A549 treated with AZD9567 at 1 μM for 4 hours (cell line): ENCODE data around the gene CALML4. TPM values are rescaled to one million over a fixed set of nuclear protein-coding genes. Genes with fewer than 3 reads are reported as not detected.

ENCODE experiments used
- total RNA-seq: library from RNA; stranded (reverse); fragments of 200-300 nt; extraction: Qiagen RNA extraction; gene quantifications from 5 replicates; pipeline ENCODE4 v1.2.3, GENCODE V29; 2022; ENCODE audit not compliant: insufficient read depth

CALML4 gene, protein sequence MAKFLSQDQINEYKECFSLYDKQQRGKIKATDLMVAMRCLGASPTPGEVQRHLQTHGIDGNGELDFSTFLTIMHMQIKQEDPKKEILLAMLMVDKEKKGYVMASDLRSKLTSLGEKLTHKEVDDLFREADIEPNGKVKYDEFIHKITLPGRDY
- total RNA-seq: 8.0 to 11.6 TPM (median 9.3 TPM) in 5 replicates

DNA sequence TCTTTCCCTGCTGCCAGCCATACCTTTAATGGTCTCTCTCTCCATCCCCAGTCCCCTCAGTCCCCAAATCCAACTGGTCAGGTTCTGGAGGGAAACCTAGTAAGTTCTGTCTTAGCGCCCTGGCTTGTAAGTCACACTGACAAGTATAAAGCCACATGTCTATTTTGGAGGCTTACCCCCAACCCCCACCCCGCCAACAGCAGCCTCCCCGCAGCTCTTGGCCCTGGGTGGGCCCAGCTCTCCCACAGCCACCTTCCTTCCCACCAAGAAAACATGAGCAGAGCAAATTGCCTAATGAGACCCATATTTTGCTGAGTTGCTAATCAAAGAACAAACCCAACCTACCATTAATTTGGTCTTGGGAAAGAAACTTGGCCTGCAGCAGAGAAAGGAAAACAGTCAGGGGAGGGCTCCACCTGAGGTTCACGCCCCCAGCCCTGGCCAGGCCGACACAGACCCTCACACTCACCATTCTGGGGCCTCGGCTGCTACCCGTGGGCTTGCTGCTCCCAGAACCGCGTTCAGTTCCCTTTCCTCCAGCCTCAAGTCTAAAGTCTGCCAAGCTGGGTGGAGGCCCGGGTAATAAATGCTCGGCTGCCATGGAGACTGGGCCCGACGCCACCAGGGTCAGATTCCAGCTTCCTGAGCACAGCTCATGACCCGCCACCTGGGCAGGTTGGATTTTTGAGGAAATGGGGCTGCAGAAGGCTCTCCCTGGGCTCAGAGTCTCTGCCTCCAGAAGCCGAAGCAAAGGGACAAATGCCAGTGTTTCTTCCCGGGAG is at the start of gene CALML4:
Gene CALML4 (minus strand): TSS at position 557 of the 782 bp plus-strand sequence. CDS start 85 bp downstream, at position 472.

DNA sequence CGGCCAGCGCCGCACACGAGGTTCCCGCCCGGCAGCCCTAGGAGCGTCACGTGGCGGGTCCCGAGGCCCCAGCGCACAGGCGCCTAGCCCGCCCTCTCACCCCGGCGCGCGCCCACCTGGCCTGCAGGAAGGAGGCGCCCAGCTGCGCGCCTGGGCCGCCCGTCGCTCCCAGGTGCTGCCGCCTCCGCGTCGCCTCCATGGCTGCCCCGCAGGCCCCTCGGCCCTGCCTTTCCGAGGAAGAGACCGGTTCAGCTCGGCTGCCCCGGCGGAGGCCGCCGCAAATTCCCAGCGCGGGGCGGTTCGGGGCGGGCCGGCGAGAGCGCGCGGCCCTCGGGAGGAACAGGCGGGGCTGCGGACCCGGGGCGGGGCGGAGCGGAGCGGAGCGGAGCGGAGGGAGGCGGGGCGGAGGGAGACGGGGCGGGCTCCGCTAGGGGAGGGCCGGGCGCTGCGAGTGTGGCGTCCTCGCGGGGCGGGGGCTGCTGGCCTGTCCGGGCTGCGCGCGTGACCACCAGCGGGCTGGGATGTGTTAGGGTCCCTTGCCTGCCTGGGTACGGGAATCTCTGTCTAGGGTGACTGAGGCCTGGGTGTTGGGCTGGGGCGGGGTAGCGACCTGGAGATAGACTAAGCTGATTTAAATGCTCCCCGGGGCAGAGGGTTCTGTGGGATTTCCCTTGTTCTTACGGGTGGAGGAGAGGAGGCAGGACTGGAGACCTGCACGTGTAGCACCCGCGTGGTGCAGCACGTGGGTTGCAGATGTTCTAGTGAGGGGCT is 24.4 kb upstream of the CALML4 start, which contains the start of gene CLN6:
Gene CLN6 (minus strand): TSS at position 343 of the 771 bp plus-strand sequence. CDS start 144 bp downstream, at position 199.

Other genes with a start within 250 kb of the CALML4 start
- gene PIAS1, start 151.0 kb downstream of the CALML4 start, total RNA-seq: 18.6 to 61.8 TPM (median 22.0 TPM) in 5 replicates
- 57.6 to 84.6 TPM (median 82.4 TPM) in 5 replicates for gene CLN6, start 24.4 kb upstream of the CALML4 start, total RNA-seq
- gene FEM1B, start 72.4 kb upstream of the CALML4 start, total RNA-seq: 17.6 to 58.2 TPM (median 23.8 TPM) in 5 replicates
- 2.6 to 8.2 TPM (median 4.5 TPM) in 5 replicates for gene ITGA11, start 226.8 kb upstream of the CALML4 start, total RNA-seq